ENCODE data around the gene EPS15.
"Not testable (repeated sequence)": the region's sequence is repeated elsewhere in the genome, so short reads cannot be mapped to it uniquely, and the experiment has no call there.

The EPS15 gene

GRCh38 chr1:51415963-51416362, 103.1 kb downstream of the EPS15 start:
- TF ChIP-seq CTCF (IDR thresholded peaks at IDR 0.05; ENCODE audit: low read depth, low read length, missing control alignments), result no peak
- no peak overlapping the region for H3K4me3 ChIP-seq (replicated peaks; ENCODE audit: low read depth, low read length)
- DNase-seq (ENCODE audit: extremely low read depth, low read depth), result no peak

- no peak overlapping the region for H3K4me3 ChIP-seq (replicated peaks; ENCODE audit: low read depth, low read length)
- DNase-seq (ENCODE audit: extremely low read depth, low read depth), result no peak
- TF ChIP-seq CTCF (IDR thresholded peaks at IDR 0.05; ENCODE audit: low read depth, low read length, missing control alignments), result no peak
Measured at GRCh38 chr1:51414811-51415210, 104.3 kb downstream of the EPS15 start.

- not testable (repeated sequence) for H3K4me3 ChIP-seq (replicated peaks; ENCODE audit: low read depth, low read length); DNase-seq (ENCODE audit: extremely low read depth, low read depth)
Measured at GRCh38 chr1:51411820-51412219, 107.2 kb downstream of the EPS15 start.

- H3K4me3 ChIP-seq (replicated peaks; ENCODE audit: low read depth, low read length), result no peak overlapping the region
- no peak for DNase-seq (ENCODE audit: extremely low read depth, low read depth)
- no peak for TF ChIP-seq CTCF (IDR thresholded peaks at IDR 0.05; ENCODE audit: low read depth, low read length, missing control alignments)
Measured at GRCh38 chr1:51410568-51411460, 108.3 kb downstream of the EPS15 start.

- not testable (repeated sequence) for H3K4me3 ChIP-seq (replicated peaks; ENCODE audit: low read depth, low read length); DNase-seq (ENCODE audit: extremely low read depth, low read depth)
Measured at GRCh38 chr1:51409755-51410541, 109.1 kb downstream of the EPS15 start.

- no peak for DNase-seq (ENCODE audit: extremely low read depth, low read depth)
- no peak for TF ChIP-seq CTCF (IDR thresholded peaks at IDR 0.05; ENCODE audit: low read depth, low read length, missing control alignments)
- H3K4me3 ChIP-seq (replicated peaks; ENCODE audit: low read depth, low read length), result no peak overlapping the region
Measured at GRCh38 chr1:51392241-51392640, 126.8 kb downstream of the EPS15 start.

GRCh38 chr1:51390641-51391040, 128.4 kb downstream of the EPS15 start:
- not testable (repeated sequence) for DNase-seq (ENCODE audit: extremely low read depth, low read depth); H3K4me3 ChIP-seq (replicated peaks; ENCODE audit: low read depth, low read length)

GRCh38 chr1:51387288-51387687, 131.8 kb downstream of the EPS15 start:
- DNase-seq (ENCODE audit: extremely low read depth, low read depth); H3K4me3 ChIP-seq (replicated peaks; ENCODE audit: low read depth, low read length): not testable (repeated sequence)

- H3K4me3 ChIP-seq (replicated peaks; ENCODE audit: low read depth, low read length); DNase-seq (ENCODE audit: extremely low read depth, low read depth): not testable (repeated sequence)
Measured at GRCh38 chr1:51386259-51386658, 132.8 kb downstream of the EPS15 start.
